IPS-18a (cell line): ENCODE measurements around the gene GRIP2.

Experiments
- H3K27ac ChIP-seq: one replicate; pipeline ENCODE4 v1.5.1; 2013; ENCODE audit warnings: low read length
- H3K27me3 ChIP-seq: one replicate; pipeline ENCODE4 v1.6.1; 2013; ENCODE audit warnings: mild to moderate bottlenecking, low read length; ENCODE audit not compliant: control insufficient read depth, insufficient read depth
- H3K36me3 ChIP-seq: one replicate; pipeline ENCODE4 v1.6.1; 2013; ENCODE audit warnings: low read depth, low read length; ENCODE audit not compliant: control insufficient read depth
- H3K4me1 ChIP-seq: one replicate; pipeline ENCODE4 v1.6.1; 2013; ENCODE audit warnings: low read depth, low read length; ENCODE audit not compliant: control insufficient read depth
- H3K4me3 ChIP-seq: one replicate; pipeline ENCODE4 v1.5.1; 2013; ENCODE audit warnings: low read length
- H3K9ac ChIP-seq: one replicate; pipeline ENCODE4 v1.6.1; 2013; ENCODE audit warnings: mild to moderate bottlenecking, low read length, moderate library complexity
- H3K9me3 ChIP-seq: one replicate; pipeline ENCODE4 v1.6.1; 2013; ENCODE audit warnings: low read depth, low read length; ENCODE audit not compliant: control insufficient read depth

The GRIP2 gene

GRCh38 chr3:14536837-14537589 is 3.1 kb downstream of the GRIP2 start:
- Histone ChIP-seq H3K36me3 (no peaks in the 10 kb centered on the region), H3K9me3 (no peaks in the 10 kb centered on the region), H3K27ac (no peak overlapping the region), H3K4me3 (no peak overlapping the region), H3K27me3 (no peaks in the 10 kb centered on the region), H3K9ac (no peak overlapping the region), H3K4me1 (peaks cover 36% of the 10 kb centered on the region)

GRCh38 chr3:14536055-14536815 is 3.9 kb downstream of the GRIP2 start:
- H3K9me3 ChIP-seq, result no peaks in the 10 kb centered on the region

DNA sequence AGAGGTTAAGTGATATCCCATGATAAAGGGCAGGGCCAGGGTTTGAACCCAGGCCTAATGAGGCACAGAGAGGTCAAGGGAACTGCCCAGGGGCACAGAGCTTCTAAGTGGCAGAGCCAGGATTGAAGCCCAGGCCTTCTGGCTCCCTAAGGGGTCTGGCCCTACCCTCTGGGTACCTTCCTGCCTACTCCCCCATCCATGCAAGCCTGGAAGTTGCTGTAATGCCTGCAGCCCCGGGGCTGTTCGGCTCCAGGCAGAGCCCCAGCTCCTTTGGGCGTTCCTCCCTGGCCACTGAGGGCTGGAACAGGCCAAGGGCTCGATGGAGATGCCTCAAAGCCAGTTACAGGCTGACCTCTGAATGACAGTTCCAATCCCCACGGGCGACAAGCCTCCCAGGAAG is 4.5 kb downstream of the GRIP2 start:
- no peak overlapping the region for H3K4me3 ChIP-seq
- no peak overlapping the region for H3K9ac ChIP-seq
- no peaks in the 10 kb centered on the region for H3K9me3 ChIP-seq
- H3K36me3 ChIP-seq, result no peaks in the 10 kb centered on the region
- no peaks in the 10 kb centered on the region for H3K27me3 ChIP-seq
- peaks cover 37% of the 10 kb centered on the region for H3K4me1 ChIP-seq
- H3K27ac ChIP-seq, result no peak overlapping the region

More at GRCh38 chr3:14536055-14536815, 3.9 kb downstream of the GRIP2 start:
- no peaks in the 10 kb centered on the region for H3K36me3 ChIP-seq
- H3K4me3 ChIP-seq, result no peak overlapping the region
- H3K27me3 ChIP-seq, result no peaks in the 10 kb centered on the region
- no peak overlapping the region for H3K27ac ChIP-seq
- peaks cover 37% of the 10 kb centered on the region for H3K4me1 ChIP-seq
- H3K9ac ChIP-seq, result no peak overlapping the region

GRCh38 chr3:14534516-14535191 is 5.5 kb downstream of the GRIP2 start:
- Histone ChIP-seq H3K4me3 (peak overlapping the region; percentile 23), H3K27me3 (no peaks in the 10 kb centered on the region), H3K9ac (peak overlapping the region; percentile 24), H3K9me3 (no peaks in the 10 kb centered on the region), H3K36me3 (no peaks in the 10 kb centered on the region), H3K27ac (peak overlapping the region; percentile 6), H3K4me1 (peaks cover 37% of the 10 kb centered on the region)

- Histone ChIP-seq H3K27ac (no peak overlapping the region), H3K4me1 (peaks cover 37% of the 10 kb centered on the region), H3K27me3 (no peaks in the 10 kb centered on the region), H3K9ac (no peak overlapping the region), H3K9me3 (no peaks in the 10 kb centered on the region), H3K36me3 (no peaks in the 10 kb centered on the region), H3K4me3 (no peak overlapping the region)
Measured at GRCh38 chr3:14533457-14533958, 6.6 kb downstream of the GRIP2 start.

DNA sequence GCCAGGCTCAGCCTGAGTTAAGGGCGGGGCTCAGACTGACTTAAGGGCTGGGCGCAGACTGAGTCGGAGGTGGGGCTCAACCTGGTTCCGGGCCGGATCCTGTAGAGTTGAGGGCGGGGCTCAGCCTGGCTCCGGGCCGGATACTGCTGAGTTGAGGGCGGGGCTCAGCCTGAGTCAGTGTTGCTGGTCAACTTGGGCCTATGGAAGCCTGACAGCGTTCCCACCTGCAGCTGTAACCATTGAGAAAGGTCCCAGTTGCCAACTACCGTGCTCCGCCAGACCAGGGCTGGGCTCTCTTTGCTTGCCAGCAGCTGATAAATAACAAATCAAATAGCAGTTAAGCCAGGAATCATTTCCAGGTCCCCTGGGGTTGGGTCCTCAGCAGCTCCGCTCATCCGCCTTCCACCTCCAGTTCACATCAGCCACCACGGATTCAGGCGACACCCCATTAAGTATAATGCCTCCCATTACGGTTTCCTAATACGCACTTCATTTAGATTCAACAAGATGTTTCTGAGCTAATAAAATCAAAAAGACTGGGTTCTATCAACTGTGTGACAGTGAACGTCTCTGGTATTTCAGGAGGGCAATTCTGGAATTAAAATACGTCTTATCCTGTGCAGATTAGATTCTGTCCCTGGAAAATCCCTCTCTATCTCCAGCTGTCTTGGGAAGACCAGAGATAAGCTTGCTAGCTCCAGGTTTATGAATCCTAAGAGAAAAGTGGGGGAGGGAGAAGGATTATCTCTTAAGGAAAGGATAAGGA is 7.3 kb downstream of the GRIP2 start:
- Histone ChIP-seq H3K9ac (no peak overlapping the region), H3K27ac (peak overlapping the region; percentile 20), H3K36me3 (no peaks in the 10 kb centered on the region), H3K4me3 (no peak overlapping the region), H3K9me3 (no peaks in the 10 kb centered on the region), H3K4me1 (peaks cover 37% of the 10 kb centered on the region), H3K27me3 (no peaks in the 10 kb centered on the region)

- H3K4me3 ChIP-seq, result no peak overlapping the region
- no peak overlapping the region for H3K9ac ChIP-seq
- no peaks in the 10 kb centered on the region for H3K9me3 ChIP-seq
- no peak overlapping the region for H3K27ac ChIP-seq
- no peaks in the 10 kb centered on the region for H3K27me3 ChIP-seq
- peaks cover 40% of the 10 kb centered on the region for H3K4me1 ChIP-seq
- H3K36me3 ChIP-seq, result no peaks in the 10 kb centered on the region
Measured at GRCh38 chr3:14531856-14532395, 8.2 kb downstream of the GRIP2 start.

GRCh38 chr3:14528081-14528480 is 12.1 kb downstream of the GRIP2 start:
- Histone ChIP-seq H3K9me3 (no peaks in the 10 kb centered on the region), H3K9ac (no peak overlapping the region), H3K27me3 (no peaks in the 10 kb centered on the region), H3K27ac (no peak overlapping the region), H3K36me3 (no peaks in the 10 kb centered on the region), H3K4me1 (peaks cover 23% of the 10 kb centered on the region), H3K4me3 (no peak overlapping the region)

GRCh38 chr3:14525685-14526631 is 14.2 kb downstream of the GRIP2 start:
- Histone ChIP-seq H3K4me1 (peaks cover 14% of the 10 kb centered on the region), H3K9me3 (no peaks in the 10 kb centered on the region), H3K27me3 (no peaks in the 10 kb centered on the region), H3K36me3 (no peaks in the 10 kb centered on the region), H3K4me3 (no peak overlapping the region), H3K9ac (no peak overlapping the region), H3K27ac (no peak overlapping the region)

GRCh38 chr3:14524920-14525660 is 15.1 kb downstream of the GRIP2 start:
- H3K27ac ChIP-seq, result no peak overlapping the region
- H3K36me3 ChIP-seq, result no peaks in the 10 kb centered on the region
- H3K27me3 ChIP-seq, result no peaks in the 10 kb centered on the region
- no peak overlapping the region for H3K9ac ChIP-seq
- peaks cover 14% of the 10 kb centered on the region for H3K4me1 ChIP-seq
- H3K9me3 ChIP-seq, result no peaks in the 10 kb centered on the region
- no peak overlapping the region for H3K4me3 ChIP-seq
